T-helper 22 cell (primary cell): ENCODE measurements around the gene AXIN2.
"Not testable (repeated sequence)": the region's sequence is repeated elsewhere in the genome, so short reads cannot be mapped to it uniquely, and the experiment has no call there.

Experiments
- DNase-seq: peaks from one replicate; pipeline ENCODE4 v3.0.0-alpha.2; 2020; ENCODE audit warnings: low read depth

AXIN2 gene

GRCh38 chr17:65536573-65537342 lies 24.7 kb downstream of the AXIN2 start:
- DNase-seq: no peak

- DNase-seq: no peak
Measured at GRCh38 chr17:65535777-65536572, 25.5 kb downstream of the AXIN2 start.

- DNase-seq: no peak
Measured at GRCh38 chr17:65533852-65534457, 27.5 kb downstream of the AXIN2 start.

GRCh38 chr17:65533056-65533745 lies 28.2 kb downstream of the AXIN2 start:
- no peak for DNase-seq

GRCh38 chr17:65532101-65532890 lies 29.2 kb downstream of the AXIN2 start:
- DNase-seq: no peak

GRCh38 chr17:65531256-65532100 lies 30.0 kb downstream of the AXIN2 start:
- no peak for DNase-seq

GRCh38 chr17:65530523-65531255 lies 30.8 kb downstream of the AXIN2 start:
- no peak for DNase-seq

- DNase-seq: no peak
Measured at GRCh38 chr17:65529761-65530522, 31.5 kb downstream of the AXIN2 start.

- no peak for DNase-seq
Measured at GRCh38 chr17:65529040-65529633, 32.3 kb downstream of the AXIN2 start.

- DNase-seq: no peak
Measured at GRCh38 chr17:65527857-65528591, 33.4 kb downstream of the AXIN2 start.

GRCh38 chr17:65527381-65527780 lies 34.1 kb downstream of the AXIN2 start:
- DNase-seq: no peak

GRCh38 chr17:65526854-65527253 lies 34.6 kb downstream of the AXIN2 start:
- not testable (repeated sequence) for DNase-seq

- no peak for DNase-seq
Measured at GRCh38 chr17:65523853-65524664, 37.4 kb downstream of the AXIN2 start.

GRCh38 chr17:65523411-65523810 lies 38.0 kb downstream of the AXIN2 start:
- DNase-seq: no peak

GRCh38 chr17:65522751-65523404 lies 38.6 kb downstream of the AXIN2 start:
- no peak for DNase-seq

- no peak for DNase-seq
Measured at GRCh38 chr17:65519462-65519861, 42.0 kb downstream of the AXIN2 start.

GRCh38 chr17:65518256-65518655 lies 43.2 kb downstream of the AXIN2 start:
- no peak for DNase-seq
